Stimulated activated naive CD8-positive, alpha-beta T cell treated with anti-CD3 and anti-CD28 coated beads, Interleukin-15, amount 100 ng/mL, for 72 hours (primary cell): Measurements from ENCODE around the gene NNT.
"Not testable (repeated sequence)": the region's sequence is repeated elsewhere in the genome, so short reads cannot be mapped to it uniquely, and the experiment has no call there.

Source experiments
- ATAC-seq: fragments of 150-1000 bp; cut with Tn5 transposase; 2 replicates; pipeline ENCODE4 v1.10.0; 2021; ENCODE audit warnings: mild to moderate bottlenecking, moderate library complexity
- DNase-seq, 2 donors: peaks; one replicate each; pipeline ENCODE4 v3.0.0; 2021 to 2022
- H3K27ac Mint-ChIP-seq, 2 donors: one replicate each; pipeline ENCODE4 v1.8.0; 2022; ENCODE audit warnings: mild to moderate bottlenecking in 2 of 2, mixed read lengths in 2 of 2, moderate library complexity in 2 of 2
- H3K27me3 Mint-ChIP-seq: one replicate; pipeline ENCODE4 v1.8.0; 2022; ENCODE audit warnings: mixed read lengths
- H3K4me1 Mint-ChIP-seq: one replicate; pipeline ENCODE4 v1.8.0; 2022; ENCODE audit warnings: mild to moderate bottlenecking, mixed read lengths
- H3K4me3 Mint-ChIP-seq, 2 donors: one replicate each; pipeline ENCODE4 v1.8.0; 2022; ENCODE audit warnings: mild to moderate bottlenecking in 2 of 2, mixed read lengths in 2 of 2, moderate library complexity in 1 of 2
- H3K9me3 Mint-ChIP-seq, 2 donors: one replicate each; pipeline ENCODE4 v1.8.0; 2022; ENCODE audit warnings: mixed read lengths in 2 of 2

The NNT gene

DNA sequence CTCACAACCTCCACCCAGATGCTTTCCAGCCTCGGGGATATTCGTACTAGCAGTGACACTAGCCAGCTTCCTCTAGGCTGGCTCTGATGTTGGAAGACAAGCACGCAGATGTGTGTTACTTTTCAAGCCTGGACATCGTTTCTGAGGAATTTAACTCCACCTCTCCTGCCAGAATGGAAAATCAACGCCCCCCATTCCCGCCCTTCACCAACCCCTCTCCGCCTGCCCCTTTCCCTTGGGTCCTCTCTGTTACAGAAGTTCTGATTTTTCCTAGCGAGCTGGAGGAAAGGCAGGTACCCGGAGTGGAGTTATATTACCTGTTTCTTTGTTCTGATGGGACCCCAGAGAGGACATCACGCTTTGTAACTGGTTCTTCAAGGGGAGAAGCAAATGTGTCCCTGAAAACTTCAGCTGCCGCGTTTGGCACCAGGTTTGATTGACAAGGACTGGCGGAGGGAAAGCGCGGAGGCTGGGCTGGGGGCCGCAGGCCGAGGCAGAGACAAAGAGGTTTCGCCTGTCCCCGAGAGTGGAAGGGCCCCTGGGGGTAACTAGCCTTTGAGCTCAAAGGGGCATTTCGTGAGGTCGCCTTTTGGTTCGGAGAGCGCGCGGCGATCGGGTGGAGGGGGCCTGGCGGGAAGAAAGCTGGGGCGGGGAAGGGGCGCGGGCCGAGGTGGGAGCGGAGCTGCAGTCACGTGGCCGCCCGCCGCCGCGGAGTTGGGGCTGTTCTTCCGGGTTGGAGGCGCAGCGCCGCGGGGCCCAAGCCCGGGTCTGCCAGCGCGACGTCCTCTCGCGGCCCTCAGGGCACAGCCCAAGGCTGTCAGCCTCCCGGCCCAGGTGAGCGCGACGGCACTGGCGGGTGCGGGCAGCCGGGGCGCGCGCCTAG lies at the start of gene NNT:
Gene NNT, plus strand, starts transcription at position 720 of the 883 bp plus-strand sequence. CDS start 6,016 bp downstream, outside the sequence.
- DNase-seq (peak; percentile 76 to 81), ATAC-seq (peak; percentile 87)
- peaks cover 39% of the 10 kb centered on the region for H3K4me1 Mint-ChIP-seq
- peak within 1 kb of the TSS; percentile 97 to 100 for H3K27ac Mint-ChIP-seq
- no peaks in the 10 kb centered on the region for H3K9me3 Mint-ChIP-seq
- H3K27me3 Mint-ChIP-seq, result no peaks in the 10 kb centered on the region
- peak within 1 kb of the TSS; percentile 94 to 99 for H3K4me3 Mint-ChIP-seq

DNA sequence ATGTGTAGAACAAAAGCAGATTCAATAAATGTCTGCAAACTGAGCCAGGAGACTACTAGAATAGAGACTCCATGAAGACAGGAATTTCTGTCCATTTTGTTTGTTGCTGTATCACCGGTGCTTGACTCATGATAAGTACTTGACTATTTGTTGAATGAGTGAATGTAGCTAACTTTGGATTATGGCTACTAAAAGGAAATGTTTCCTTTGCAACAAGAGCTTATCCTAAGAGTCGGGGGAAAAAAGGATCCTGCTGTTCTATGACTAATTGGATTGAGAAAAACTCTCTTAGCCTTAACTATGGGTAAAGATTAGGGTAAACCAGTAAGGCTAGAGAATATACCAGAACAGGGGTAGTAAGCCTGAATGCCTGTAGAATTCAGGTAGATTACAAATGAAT lies 49.6 kb upstream of the NNT start:
- Mint-ChIP-seq H3K27me3 (no peaks in the 10 kb centered on the region), H3K4me3 (no peak overlapping the region), H3K27ac (no peak overlapping the region), H3K9me3 (no peaks in the 10 kb centered on the region), H3K4me1 (peaks cover 29% of the 10 kb centered on the region)
- no peak for DNase-seq
- no peak for ATAC-seq

DNA sequence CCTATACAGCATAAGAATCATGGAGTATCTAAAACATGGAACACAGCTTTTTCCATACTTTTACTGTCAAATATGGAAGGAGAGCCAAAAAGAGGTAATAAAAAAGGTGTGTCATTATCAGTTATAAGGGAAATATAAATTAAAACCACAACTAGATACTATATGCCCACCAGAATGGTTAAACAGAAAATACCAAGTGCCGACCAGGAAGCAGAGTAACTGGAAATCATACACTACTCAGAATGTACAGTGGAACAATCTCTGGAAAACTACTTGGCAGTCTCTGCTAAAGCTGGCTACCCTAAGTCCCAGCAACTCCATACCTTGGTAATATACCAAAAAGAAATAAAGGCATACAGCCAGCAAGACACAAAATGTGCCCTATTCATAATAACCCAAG lies 48.5 kb upstream of the NNT start:
- no peak for ATAC-seq
- Mint-ChIP-seq H3K27me3 (no peaks in the 10 kb centered on the region), H3K27ac (no peak overlapping the region)

DNA sequence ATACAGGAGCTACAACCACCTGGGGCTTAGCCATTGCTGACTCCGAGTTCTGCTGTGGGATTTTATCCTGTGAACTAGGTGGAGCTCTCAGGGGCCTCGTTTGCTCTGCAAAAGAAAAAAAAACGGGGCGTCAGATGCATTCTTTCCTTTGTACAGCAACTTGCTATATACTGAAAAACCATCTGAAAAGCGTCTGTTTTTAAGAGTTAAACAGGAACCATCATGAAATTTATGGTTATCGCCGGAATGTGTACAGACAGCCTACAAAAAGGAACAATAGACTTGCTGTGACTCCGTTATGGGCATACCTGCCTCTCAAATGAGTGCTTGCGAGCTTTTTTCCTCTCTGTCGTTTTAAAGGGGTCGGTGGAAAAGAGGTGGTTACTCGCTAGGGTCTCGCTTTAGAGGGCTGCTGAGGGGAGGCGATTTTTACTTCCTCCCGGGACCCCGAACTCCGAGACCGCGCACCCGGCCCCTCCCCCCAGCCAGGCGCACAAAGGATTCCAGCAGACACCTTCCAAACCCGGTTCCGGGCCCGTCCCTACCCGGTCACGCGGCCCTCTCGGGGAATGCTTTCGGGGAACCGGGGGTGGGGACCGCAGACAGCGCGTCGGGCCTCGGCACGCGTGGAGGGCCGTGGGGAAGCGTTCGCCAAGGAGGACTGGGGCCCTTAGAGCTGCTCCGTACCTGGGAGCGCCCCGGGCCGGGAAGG lies 46.9 kb upstream of the NNT start:
- H3K4me3 Mint-ChIP-seq, result peak overlapping the region in 1 of 2 donors; percentile 85
- H3K27ac Mint-ChIP-seq, result peak overlapping the region; percentile 94 to 95
- ATAC-seq, result peak; percentile 2
- no peaks in the 10 kb centered on the region for H3K9me3 Mint-ChIP-seq
- peaks cover 11% of the 10 kb centered on the region for H3K27me3 Mint-ChIP-seq
- DNase-seq, result no peak
- H3K4me1 Mint-ChIP-seq, result peaks cover 27% of the 10 kb centered on the region

More for the DNA sequence above, 48.5 kb upstream of the NNT start:
- Mint-ChIP-seq H3K4me3 (no peak overlapping the region), H3K4me1 (peaks cover 34% of the 10 kb centered on the region), H3K9me3 (no peaks in the 10 kb centered on the region)
- DNase-seq, result no peak

DNA sequence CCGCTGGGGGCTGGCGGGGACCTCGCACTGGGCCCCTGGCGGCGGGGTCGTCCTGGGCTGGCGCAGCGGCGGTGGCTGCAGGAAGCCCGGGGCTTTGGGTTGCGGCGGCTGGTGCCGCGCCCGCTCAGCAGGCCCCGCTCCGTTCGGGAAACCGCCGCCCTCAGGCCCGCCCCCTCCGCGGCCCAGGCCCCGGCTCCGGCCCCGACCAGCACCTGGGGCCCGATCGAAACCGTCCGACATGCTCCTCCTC lies 46.4 kb upstream of the NNT start:
- peak; percentile 86 for ATAC-seq
- Mint-ChIP-seq H3K27ac (peak overlapping the region in 1 of 2 donors; percentile 95), H3K4me3 (peak overlapping the region; percentile 89), H3K4me1 (peaks cover 25% of the 10 kb centered on the region), H3K27me3 (peaks cover 11% of the 10 kb centered on the region)
- not testable (repeated sequence) for DNase-seq, H3K9me3 Mint-ChIP-seq

DNA sequence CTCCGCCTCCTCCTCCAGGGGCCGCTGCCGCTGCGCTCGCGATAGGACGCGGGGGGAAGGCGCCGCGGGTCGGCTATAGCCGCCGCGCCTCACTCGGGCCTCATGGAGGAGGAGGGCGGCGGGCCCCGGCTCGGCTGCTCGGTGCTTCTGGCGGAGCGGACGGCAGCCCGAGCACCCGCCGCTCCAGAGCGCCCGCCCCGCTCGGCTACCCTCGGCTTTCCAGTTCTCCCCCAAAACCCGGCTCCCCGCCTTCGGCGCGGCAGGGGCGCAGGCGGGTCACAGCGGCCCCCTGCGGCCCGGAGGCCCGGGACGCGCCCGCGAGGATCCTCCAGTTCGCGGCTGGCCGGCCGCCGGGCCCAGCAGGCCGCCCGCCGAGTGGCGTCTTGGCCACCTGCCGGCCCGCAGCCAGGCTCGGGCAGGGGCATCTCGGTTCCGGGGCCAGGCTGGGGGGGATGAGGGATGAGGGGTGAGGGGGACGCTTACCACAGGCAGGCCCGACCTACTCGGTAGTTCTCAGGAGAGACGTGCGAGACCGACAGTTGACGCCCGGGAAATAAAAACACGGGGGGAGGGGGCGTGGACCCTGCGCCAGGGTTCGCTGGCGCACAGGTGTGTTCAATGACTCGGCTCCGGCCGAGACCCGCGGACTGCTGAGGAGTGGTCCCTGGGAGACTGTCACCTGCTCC lies 46.0 kb upstream of the NNT start, which contains the start of gene PAIP1:
Gene PAIP1, minus strand, starts transcription at position 221 of the 686 bp plus-strand sequence. CDS start 231 bp downstream, outside the sequence.
- DNase-seq (peak; percentile 87 to 90), ATAC-seq (peak; percentile 84)
- peaks cover 25% of the 10 kb centered on the region for H3K4me1 Mint-ChIP-seq
- H3K27ac Mint-ChIP-seq, result peak within 1 kb of the TSS; percentile 95 to 97
- H3K27me3 Mint-ChIP-seq, result peaks cover 11% of the 10 kb centered on the region
- H3K4me3 Mint-ChIP-seq, result peak within 1 kb of the TSS; percentile 89
- H3K9me3 Mint-ChIP-seq, result no peaks in the 10 kb centered on the region

DNA sequence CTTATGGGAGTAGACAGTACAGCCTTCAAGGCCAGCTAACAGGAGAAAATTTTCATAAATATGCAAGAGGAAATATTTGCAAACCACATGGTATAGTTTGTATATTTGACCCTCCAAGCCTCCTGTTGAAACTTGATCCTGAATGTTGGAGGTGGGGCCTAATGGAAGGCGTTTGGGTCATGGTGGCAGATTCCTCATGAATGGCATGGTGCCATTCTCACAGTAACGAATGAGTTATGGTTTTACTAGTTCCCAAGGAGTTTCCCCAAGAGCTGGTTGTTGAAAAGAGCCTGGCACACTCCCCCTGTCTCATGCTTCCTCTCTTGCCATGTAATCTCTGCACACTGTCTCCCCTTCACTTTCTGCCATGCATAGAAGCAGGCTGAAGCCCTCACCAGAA lies 42.9 kb upstream of the NNT start:
- DNase-seq, result no peak
- peaks cover 21% of the 10 kb centered on the region for H3K4me1 Mint-ChIP-seq
- no peak for ATAC-seq
- H3K9me3 Mint-ChIP-seq, result no peaks in the 10 kb centered on the region
- no peak overlapping the region for H3K4me3 Mint-ChIP-seq
- no peak overlapping the region for H3K27ac Mint-ChIP-seq
- peaks cover 11% of the 10 kb centered on the region for H3K27me3 Mint-ChIP-seq

DNA sequence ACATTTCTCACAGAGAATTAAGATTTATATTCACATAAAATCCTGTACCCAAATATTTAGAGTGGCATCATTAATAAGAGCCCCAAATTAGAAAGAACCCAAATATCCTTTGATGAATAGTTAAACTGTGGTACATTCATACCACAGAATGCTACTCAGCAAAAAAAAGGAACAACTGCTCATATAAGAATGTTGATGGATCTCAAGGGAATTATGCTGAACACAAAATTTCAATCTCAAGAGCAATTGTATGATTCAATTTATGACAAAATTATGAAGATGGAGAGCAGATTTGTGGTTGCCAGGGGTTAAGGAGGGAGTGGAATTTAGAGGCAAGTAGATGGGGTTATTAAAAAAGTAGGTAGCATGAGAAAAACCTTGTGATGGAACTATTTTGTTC lies 41.6 kb upstream of the NNT start:
- Mint-ChIP-seq H3K4me1 (peaks cover 16% of the 10 kb centered on the region), H3K9me3 (peaks cover 0 to 3% of the 10 kb centered on the region in 2 donors), H3K27me3 (peaks cover 12% of the 10 kb centered on the region), H3K27ac (no peak overlapping the region), H3K4me3 (no peak overlapping the region)
- DNase-seq, result no peak
- ATAC-seq, result no peak

DNA sequence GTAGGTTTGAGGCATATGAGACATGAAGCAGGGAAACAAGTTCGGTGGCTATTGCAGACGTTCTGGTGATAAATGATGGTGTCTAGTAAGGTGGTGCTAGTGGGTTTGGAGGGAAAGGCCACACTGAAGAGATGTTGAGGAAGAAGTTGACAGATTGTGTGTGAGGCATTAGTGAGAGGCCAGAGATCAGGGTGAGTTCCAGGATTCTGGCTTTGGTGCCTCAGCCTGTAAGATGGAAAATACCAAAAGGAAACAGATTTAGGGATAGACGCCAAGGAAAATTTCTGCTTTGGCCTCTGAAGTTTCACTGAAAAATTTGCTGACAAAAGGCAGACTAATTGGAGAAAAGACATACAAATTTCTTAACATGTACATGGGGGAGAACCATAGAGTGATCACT lies 39.7 kb upstream of the NNT start:
- ATAC-seq, result no peak
- Mint-ChIP-seq H3K9me3 (peaks cover 0 to 7% of the 10 kb centered on the region in 2 donors), H3K27ac (no peak overlapping the region), H3K4me1 (peaks cover 8% of the 10 kb centered on the region), H3K27me3 (peaks cover 16% of the 10 kb centered on the region), H3K4me3 (no peak overlapping the region)
- DNase-seq, result no peak

DNA sequence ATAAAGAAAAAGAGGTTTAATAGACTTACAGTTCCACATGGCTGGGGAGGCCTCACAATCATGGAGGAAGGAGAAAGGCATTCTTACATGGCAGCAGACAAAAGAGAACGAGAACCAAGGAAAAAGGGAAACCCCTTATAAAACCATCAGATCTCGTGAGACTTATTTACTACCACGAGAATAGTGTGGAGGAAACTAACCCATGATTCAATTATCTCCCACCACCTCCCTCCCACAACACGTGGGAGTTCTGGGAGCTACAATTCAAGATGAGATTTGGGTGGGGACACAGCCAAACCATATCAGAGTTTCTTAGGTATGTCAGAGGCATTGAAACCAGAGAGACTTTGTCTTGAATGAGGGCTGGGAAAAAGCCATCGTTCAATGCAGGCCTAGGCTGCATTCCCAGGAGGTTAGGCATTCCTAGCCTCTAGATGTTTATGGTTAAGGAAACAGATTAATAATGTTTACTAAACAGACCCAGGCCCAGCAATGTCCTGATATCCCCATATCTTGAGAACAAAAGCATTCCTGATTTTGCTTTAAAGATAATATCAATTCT lies 38.6 kb upstream of the NNT start:
- H3K27ac Mint-ChIP-seq, result no peak overlapping the region
- H3K27me3 Mint-ChIP-seq, result peaks cover 16% of the 10 kb centered on the region
- no peak overlapping the region for H3K4me3 Mint-ChIP-seq
- DNase-seq (no peak), ATAC-seq (no peak)
- H3K4me1 Mint-ChIP-seq, result no peaks in the 10 kb centered on the region
- peaks cover 0 to 7% of the 10 kb centered on the region in 2 donors for H3K9me3 Mint-ChIP-seq

DNA sequence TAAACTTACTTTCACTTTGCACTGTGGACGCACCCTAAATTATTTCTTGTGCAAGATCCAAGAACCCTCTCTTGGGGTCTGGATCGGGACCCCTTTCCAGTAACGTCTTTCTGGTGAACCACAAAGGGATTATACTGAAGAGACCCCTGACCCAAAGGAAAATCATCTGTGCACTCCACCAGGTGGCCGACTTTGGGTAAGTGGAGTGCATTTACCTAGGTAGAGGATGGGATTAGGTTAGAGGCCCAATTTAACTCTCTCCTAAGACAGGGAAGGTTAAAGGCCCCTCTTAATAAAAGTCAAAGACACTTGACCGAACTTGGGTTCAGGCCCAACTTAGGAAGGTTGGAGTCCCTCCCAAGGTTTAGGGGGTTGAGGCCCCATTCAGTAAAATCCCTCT lies 37.9 kb upstream of the NNT start:
- DNase-seq (no peak), ATAC-seq (no peak)
- no peak overlapping the region for H3K27ac Mint-ChIP-seq
- peaks cover 12% of the 10 kb centered on the region for H3K27me3 Mint-ChIP-seq
- H3K4me3 Mint-ChIP-seq, result no peak overlapping the region
- peaks cover 0 to 7% of the 10 kb centered on the region in 2 donors for H3K9me3 Mint-ChIP-seq
- no peaks in the 10 kb centered on the region for H3K4me1 Mint-ChIP-seq

DNA sequence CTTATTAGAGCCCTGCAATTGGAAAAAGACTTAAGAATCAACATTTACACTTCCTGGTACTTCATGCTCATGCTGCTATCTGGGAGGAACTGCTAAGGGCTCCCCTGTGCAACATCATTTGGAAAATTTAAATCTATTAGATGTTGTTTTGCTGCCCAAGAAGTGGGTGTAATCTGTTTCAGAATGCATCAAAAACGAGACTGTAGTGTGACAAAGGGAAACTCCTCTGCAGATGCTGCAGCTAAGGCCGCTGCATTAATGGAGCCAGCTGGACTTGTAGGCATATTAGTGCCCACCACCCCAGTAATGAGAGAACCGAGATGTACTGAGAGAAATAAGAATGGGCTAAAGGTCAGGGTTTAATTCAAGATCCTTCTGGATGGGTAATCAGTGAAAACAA lies 35.0 kb upstream of the NNT start:
- H3K27me3 Mint-ChIP-seq, result peaks cover 6% of the 10 kb centered on the region

DNA sequence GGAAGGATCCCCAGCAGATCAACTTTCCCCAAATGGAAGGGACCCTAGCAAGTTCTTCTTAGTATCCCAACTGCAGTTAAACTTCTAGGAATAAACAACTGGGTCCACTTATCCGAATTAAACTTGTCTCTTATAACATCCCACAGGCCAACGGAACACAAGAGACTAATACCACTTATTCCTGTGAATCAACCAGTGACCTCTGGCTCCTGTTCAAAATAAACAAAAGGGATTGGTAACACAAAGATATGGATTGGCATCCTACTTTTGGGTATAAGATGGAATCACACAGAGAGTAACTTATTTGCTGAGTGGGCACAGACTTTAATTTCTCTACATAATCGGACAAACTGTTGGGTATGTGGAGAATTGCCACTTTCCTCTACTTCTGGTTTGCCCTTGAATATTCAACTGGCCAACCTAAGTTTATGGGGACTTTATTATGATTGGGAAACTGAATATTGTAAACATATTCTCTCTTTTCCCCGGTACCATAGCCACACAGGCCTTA lies 33.7 kb upstream of the NNT start:
- no peak overlapping the region for H3K4me3 Mint-ChIP-seq
- no peaks in the 10 kb centered on the region for H3K4me1 Mint-ChIP-seq
- H3K27me3 Mint-ChIP-seq, result peaks cover 6% of the 10 kb centered on the region
- peaks cover 0 to 7% of the 10 kb centered on the region in 2 donors for H3K9me3 Mint-ChIP-seq
- ATAC-seq (no peak), DNase-seq (no peak)
- no peak overlapping the region for H3K27ac Mint-ChIP-seq

More for the DNA sequence above, 35.0 kb upstream of the NNT start:
- Mint-ChIP-seq H3K27ac (no peak overlapping the region), H3K4me1 (no peaks in the 10 kb centered on the region), H3K4me3 (no peak overlapping the region), H3K9me3 (peaks cover 0 to 7% of the 10 kb centered on the region in 2 donors)
- ATAC-seq (no peak), DNase-seq (no peak)

DNA sequence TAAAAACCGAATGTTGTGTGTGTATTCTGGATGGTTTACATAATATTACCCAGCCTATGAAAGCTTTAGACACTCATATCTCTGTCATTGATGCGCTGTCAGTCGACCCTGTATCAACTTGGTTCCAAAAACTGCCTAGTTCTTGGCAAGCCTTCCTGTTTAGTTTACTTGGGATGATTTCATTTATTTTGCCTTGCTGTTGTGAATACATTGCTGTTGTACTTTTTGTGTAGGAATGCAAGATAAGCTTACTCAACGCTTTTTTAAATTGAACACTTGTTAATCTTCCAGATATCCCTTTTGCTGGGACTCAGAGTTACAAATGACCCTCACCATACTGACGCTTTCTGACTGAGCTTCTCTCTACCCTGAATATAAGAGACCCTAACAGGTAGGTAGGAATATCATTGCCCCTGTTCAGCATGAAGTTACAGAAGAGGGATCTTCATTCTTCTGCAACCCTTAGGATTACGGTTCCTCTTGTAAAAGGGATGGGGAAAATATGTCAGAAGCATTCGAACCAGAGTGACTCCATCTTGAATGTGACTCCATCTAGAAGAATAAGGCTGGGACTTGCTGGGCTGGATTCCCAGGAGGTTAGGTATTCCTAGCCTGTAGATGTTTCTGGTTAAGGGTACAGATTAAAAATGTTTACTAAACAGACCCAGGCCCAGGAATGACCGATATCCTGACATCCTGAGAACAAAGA lies 32.4 kb upstream of the NNT start:
- ATAC-seq, result no peak
- no peaks in the 10 kb centered on the region for H3K4me1 Mint-ChIP-seq
- H3K27me3 Mint-ChIP-seq, result peaks cover 6% of the 10 kb centered on the region
- no peak for DNase-seq
- H3K27ac Mint-ChIP-seq, result no peak overlapping the region
- H3K4me3 Mint-ChIP-seq, result no peak overlapping the region
- H3K9me3 Mint-ChIP-seq, result peaks cover 0 to 14% of the 10 kb centered on the region in 2 donors

DNA sequence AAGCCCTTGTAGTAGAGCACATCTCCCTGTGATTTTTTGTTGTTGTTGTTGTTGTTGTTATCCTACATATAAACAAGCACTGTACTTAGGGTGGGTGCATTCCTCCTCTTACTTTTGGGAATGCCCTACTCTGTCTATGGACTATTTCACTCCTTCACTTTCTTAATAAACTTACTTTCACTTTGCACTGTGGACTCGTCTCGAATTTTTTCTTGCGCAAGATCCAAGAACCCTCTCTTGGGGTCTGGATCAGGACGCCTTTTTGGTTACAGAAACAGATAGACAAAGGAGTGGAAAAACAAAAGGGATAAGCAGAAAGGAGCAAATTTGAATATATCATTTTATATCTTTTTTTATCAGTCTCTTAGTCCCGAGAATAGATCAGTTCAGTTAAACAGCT lies 31.7 kb upstream of the NNT start:
- Mint-ChIP-seq H3K27me3 (peaks cover 5% of the 10 kb centered on the region), H3K4me3 (no peak overlapping the region), H3K9me3 (peaks cover 0 to 14% of the 10 kb centered on the region in 2 donors), H3K27ac (no peak overlapping the region), H3K4me1 (no peaks in the 10 kb centered on the region)
- DNase-seq (no peak), ATAC-seq (no peak)
